Thoracic aorta (tissue), 2 donors: ENCODE results near the gene LRRC37A3. TPM values are rescaled to one million over a fixed set of nuclear protein-coding genes. Genes with fewer than 3 reads are reported as not detected.
A peak's percentile ranks its signal among the peaks of the same experiment; 100 is the strongest.
"Not testable (repeated sequence)": the region's sequence is repeated elsewhere in the genome, so short reads cannot be mapped to it uniquely, and the experiment has no call there.

Experiments used
- ATAC-seq: fragments of 150-250 bp; one replicate; pipeline ENCODE4 v1.8.0; 2017; ENCODE audit warnings: low read depth; ENCODE audit not compliant: insufficient number of reproducible peaks, low FRiP score
- DNase-seq: peaks from one replicate; pipeline ENCODE4 v3.0.0-alpha.2; 2020; ENCODE audit warnings: low spot score
- H3K27ac ChIP-seq, 2 donors: fragments of 200-600 bp; sonication (generic); 1 replicate in 1 of 2; 2 replicates in 1 of 2; pipeline ENCODE4 v1.5.1; 2016; ENCODE audit warnings: mild to moderate bottlenecking in 2 of 2, moderate library complexity in 2 of 2
- H3K27me3 ChIP-seq: fragments of 200-600 bp; sonication (generic); replicated peaks from 2 replicates; pipeline ENCODE4 v1.6.0; 2016; ENCODE audit warnings: mild to moderate bottlenecking; ENCODE audit not compliant: insufficient read depth
- H3K36me3 ChIP-seq: fragments of 200-600 bp; sonication (generic); one replicate; pipeline ENCODE4 v1.5.1; 2016
- H3K4me1 ChIP-seq, 2 donors: fragments of 200-600 bp; sonication (generic); 1 replicate in 1 of 2; 2 replicates in 1 of 2; pipeline versions ENCODE4 v1.5.1 to v1.6.0; 2016; ENCODE audit warnings: low read depth in 2 of 2, mild to moderate bottlenecking in 1 of 2; ENCODE audit not compliant: control insufficient read depth in 1 of 2
- H3K4me3 ChIP-seq: fragments of 200-600 bp; sonication (generic); 2 replicates; pipeline ENCODE4 v1.5.1; 2016; ENCODE audit warnings: mild to moderate bottlenecking
- H3K9me3 ChIP-seq: fragments of 200-600 bp; sonication (generic); 2 replicates; pipeline ENCODE4 v1.5.1; 2016
- total RNA-seq, 2 donors: library from RNA; depleted of rRNA; stranded (reverse); fragments of >200 nt; gene quantifications; one replicate each; pipeline versions ENCODE4 v1.1.0 to v1.2.3, GENCODE V29; 2016

LRRC37A3 gene
- total RNA-seq, 2 donors from 2014 or later: 3.7 to 8.7 TPM

DNA sequence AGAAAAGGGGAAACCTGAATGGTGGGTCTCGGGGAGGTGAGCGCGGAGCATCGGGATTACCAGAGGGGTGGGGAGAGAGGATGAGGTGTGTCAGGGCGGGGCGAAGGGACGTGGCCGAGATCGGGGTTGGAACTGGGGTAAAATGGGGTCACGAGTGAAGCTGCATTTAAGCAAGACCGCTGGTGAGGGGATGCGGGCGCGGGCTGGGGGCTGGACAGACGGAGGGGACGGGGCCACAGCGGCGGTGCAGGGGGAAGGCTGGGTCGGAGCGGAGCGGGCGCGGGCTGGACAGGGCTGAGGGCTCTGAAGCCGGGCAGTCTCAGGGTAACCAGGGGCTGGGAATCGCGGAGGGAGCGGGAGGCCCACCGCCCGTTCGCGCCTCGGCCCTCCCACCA lies 82.7 kb downstream of the LRRC37A3 start:
- not testable (repeated sequence) for DNase-seq, ATAC-seq, H3K9me3 ChIP-seq, H3K36me3 ChIP-seq, H3K27me3 ChIP-seq, H3K4me1 ChIP-seq
- H3K27ac ChIP-seq: peak overlapping the region; percentile 59 to 80
- peak overlapping the region; percentile 83 for H3K4me3 ChIP-seq

GRCh38 chr17:64834060-64834459 lies 85.2 kb downstream of the LRRC37A3 start:
- H3K4me1 ChIP-seq, ATAC-seq, H3K27me3 ChIP-seq, H3K9me3 ChIP-seq, H3K27ac ChIP-seq, DNase-seq, H3K4me3 ChIP-seq, H3K36me3 ChIP-seq: not testable (repeated sequence)

DNA sequence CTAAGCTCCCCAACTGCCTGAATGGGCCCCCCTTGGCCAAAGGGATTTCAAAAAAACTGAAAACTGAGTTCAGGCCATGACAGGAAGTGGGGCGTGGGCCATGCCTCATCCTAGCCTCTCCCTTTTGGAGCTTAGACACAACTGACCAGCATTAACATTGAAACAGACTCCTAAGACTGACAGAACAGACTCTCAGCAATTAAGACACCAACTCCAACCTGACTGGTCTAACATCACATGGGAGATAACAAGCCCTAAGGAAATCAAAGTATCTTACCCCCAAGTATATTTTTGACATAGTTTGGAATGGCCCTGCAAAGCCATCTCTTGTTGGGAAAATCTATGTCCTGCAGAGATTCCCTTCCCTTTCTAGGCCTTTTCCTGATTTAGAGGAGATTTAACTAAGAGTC lies 88.6 kb downstream of the LRRC37A3 start:
- H3K4me1 ChIP-seq, H3K36me3 ChIP-seq, H3K4me3 ChIP-seq, H3K9me3 ChIP-seq, DNase-seq, ATAC-seq, H3K27ac ChIP-seq, H3K27me3 ChIP-seq: not testable (repeated sequence)

DNA sequence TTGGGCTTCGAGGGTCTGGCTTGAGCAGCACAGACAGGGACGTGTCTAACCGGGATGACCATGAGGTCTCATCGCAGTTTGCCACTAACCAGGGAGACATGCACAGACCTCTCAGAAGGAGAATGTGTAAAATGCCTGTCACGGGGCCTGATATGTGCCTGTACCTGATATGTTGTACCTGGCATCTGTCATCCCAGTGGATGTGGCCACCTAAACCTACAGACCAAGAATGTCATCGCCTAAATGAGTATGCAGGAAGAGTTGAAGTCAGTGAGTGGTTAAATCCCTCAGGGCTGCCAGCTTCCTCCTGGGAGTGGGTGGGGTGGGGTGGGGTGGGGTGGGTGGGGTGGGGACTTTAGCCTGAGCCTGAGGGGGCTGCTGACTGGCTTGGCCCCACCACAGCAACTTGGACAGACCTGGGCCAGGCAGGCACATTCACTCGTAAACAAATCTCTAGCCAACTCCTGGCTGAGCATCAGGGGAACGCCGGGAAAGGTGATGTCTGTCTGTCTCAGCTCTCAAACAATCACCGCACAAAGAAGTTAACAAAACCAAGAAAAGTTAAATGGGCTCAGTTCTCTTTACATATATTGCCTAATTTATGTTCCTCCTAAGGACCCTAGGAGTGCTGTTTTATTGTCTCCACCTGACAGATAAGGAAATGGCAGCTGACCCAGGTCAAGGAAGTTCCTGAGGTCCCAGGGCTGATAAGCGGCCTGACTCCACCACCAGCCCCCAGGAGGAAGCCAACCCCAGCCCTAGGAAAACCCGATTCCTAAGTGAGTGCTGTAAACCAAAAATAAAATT lies 89.3 kb downstream of the LRRC37A3 start:
- not testable (repeated sequence) for H3K27ac ChIP-seq, H3K9me3 ChIP-seq, H3K27me3 ChIP-seq, ATAC-seq, H3K36me3 ChIP-seq, H3K4me3 ChIP-seq, DNase-seq, H3K4me1 ChIP-seq

GRCh38 chr17:64829068-64829467 lies 90.2 kb downstream of the LRRC37A3 start:
- H3K36me3 ChIP-seq, H3K4me3 ChIP-seq, H3K4me1 ChIP-seq, DNase-seq, ATAC-seq, H3K9me3 ChIP-seq, H3K27me3 ChIP-seq, H3K27ac ChIP-seq: not testable (repeated sequence)

GRCh38 chr17:64818904-64819303 lies 100.4 kb downstream of the LRRC37A3 start:
- H3K4me3 ChIP-seq, H3K27me3 ChIP-seq, H3K9me3 ChIP-seq, DNase-seq, ATAC-seq, H3K27ac ChIP-seq, H3K4me1 ChIP-seq: not testable (repeated sequence)
- peaks cover 36% of the 10 kb centered on the region for H3K36me3 ChIP-seq

- not testable (repeated sequence) for DNase-seq, H3K4me1 ChIP-seq, H3K4me3 ChIP-seq, ATAC-seq, H3K9me3 ChIP-seq, H3K27me3 ChIP-seq, H3K27ac ChIP-seq
- peaks cover 18% of the 10 kb centered on the region for H3K36me3 ChIP-seq
These were observed 103.5 kb downstream of the LRRC37A3 start for GRCh38 chr17:64815833-64816198.

GRCh38 chr17:64814993-64815832 lies 104.1 kb downstream of the LRRC37A3 start:
- not testable (repeated sequence) for DNase-seq, ATAC-seq, H3K9me3 ChIP-seq, H3K27ac ChIP-seq, H3K4me3 ChIP-seq, H3K4me1 ChIP-seq, H3K27me3 ChIP-seq
- H3K36me3 ChIP-seq: peaks cover 16% of the 10 kb centered on the region

- H3K9me3 ChIP-seq, H3K4me3 ChIP-seq, H3K36me3 ChIP-seq, H3K4me1 ChIP-seq, H3K27me3 ChIP-seq: not testable (repeated sequence)
- DNase-seq (peak; percentile 31), ATAC-seq (peak; percentile 88)
- H3K27ac ChIP-seq: peak overlapping the region in 1 of 2 donors; percentile 57
These were observed 110.9 kb downstream of the LRRC37A3 start for GRCh38 chr17:64808178-64808977.

Other genes starting within 250 kb of the LRRC37A3 start
- gene GNA13, start 137.3 kb upstream of the LRRC37A3 start, total RNA-seq: 10 to 100 TPM; 51.7 to 68.1 TPM
- 1 to 10 TPM; 3.2 to 4.0 TPM for gene RGS9, start 217.9 kb upstream of the LRRC37A3 start, total RNA-seq